ENCODE results near the gene ATP8A2. TPM values are rescaled to one million over a fixed set of nuclear protein-coding genes. Genes with fewer than 3 reads are reported as not detected.
"Not testable (repeated sequence)": the region's sequence is repeated elsewhere in the genome, so short reads cannot be mapped to it uniquely, and the experiment has no call there.

ATP8A2 gene
- total RNA-seq, 1 donor, result 0.72 TPM

- no peak overlapping the region for H3K4me2 ChIP-seq (ENCODE audit: insufficient read depth, low read length)
- H3K79me2 ChIP-seq (ENCODE audit: insufficient read depth, low read length), result no peaks in the 10 kb centered on the region
- no peak overlapping the region for H3K4me3 ChIP-seq (ENCODE audit: insufficient read depth, low read length)
- TF ChIP-seq CTCF (IDR thresholded peaks at IDR 0.05; ENCODE audit: extremely low read depth, low read depth, low read length), result no peak
- no peaks in the 10 kb centered on the region for H3K27me3 ChIP-seq (ENCODE audit: insufficient read depth, low read length)
- H4K20me1 ChIP-seq (ENCODE audit: insufficient read depth, low read length), result no peaks in the 10 kb centered on the region
- no peak for DNase-seq (ENCODE audit: insufficient read length, low spot score, missing footprints)
- H3K9me3 ChIP-seq (ENCODE audit: low read depth, low read length), result peaks cover 3% of the 10 kb centered on the region
- no peak overlapping the region for H2AFZ ChIP-seq (ENCODE audit: low read length)
- no peaks in the 10 kb centered on the region for H3K36me3 ChIP-seq (ENCODE audit: insufficient read depth, low read length)
- H3K4me1 ChIP-seq (ENCODE audit: insufficient read depth, low read length), result no peaks in the 10 kb centered on the region
- no peak overlapping the region for H3K27ac ChIP-seq (ENCODE audit: low read depth, low read length)
Measured at GRCh38 chr13:25811506-25811905, 439.7 kb downstream of the ATP8A2 start.

GRCh38 chr13:25816239-25816638 lies 444.5 kb downstream of the ATP8A2 start:
- Histone ChIP-seq H4K20me1 (ENCODE audit: insufficient read depth, low read length) (no peaks in the 10 kb centered on the region), H3K4me3 (ENCODE audit: insufficient read depth, low read length) (no peak overlapping the region), H2AFZ (ENCODE audit: low read length) (no peak overlapping the region), H3K27me3 (ENCODE audit: insufficient read depth, low read length) (peaks cover 4% of the 10 kb centered on the region), H3K36me3 (ENCODE audit: insufficient read depth, low read length) (no peaks in the 10 kb centered on the region), H3K27ac (ENCODE audit: low read depth, low read length) (no peak overlapping the region), H3K4me2 (ENCODE audit: insufficient read depth, low read length) (no peak overlapping the region), H3K9me3 (ENCODE audit: low read depth, low read length) (no peaks in the 10 kb centered on the region), H3K4me1 (ENCODE audit: insufficient read depth, low read length) (no peaks in the 10 kb centered on the region), H3K79me2 (ENCODE audit: insufficient read depth, low read length) (no peaks in the 10 kb centered on the region)
- DNase-seq (ENCODE audit: insufficient read length, low spot score, missing footprints), result no peak
- TF ChIP-seq CTCF (IDR thresholded peaks at IDR 0.05; ENCODE audit: extremely low read depth, low read depth, low read length), result no peak

- H3K9me3 ChIP-seq (ENCODE audit: low read depth, low read length), result no peaks in the 10 kb centered on the region
- peaks cover 4% of the 10 kb centered on the region for H3K27me3 ChIP-seq (ENCODE audit: insufficient read depth, low read length)
- no peaks in the 10 kb centered on the region for H3K4me1 ChIP-seq (ENCODE audit: insufficient read depth, low read length)
- H3K36me3 ChIP-seq (ENCODE audit: insufficient read depth, low read length), result no peaks in the 10 kb centered on the region
- no peaks in the 10 kb centered on the region for H3K79me2 ChIP-seq (ENCODE audit: insufficient read depth, low read length)
- no peak overlapping the region for H3K4me3 ChIP-seq (ENCODE audit: insufficient read depth, low read length)
- H4K20me1 ChIP-seq (ENCODE audit: insufficient read depth, low read length), result no peaks in the 10 kb centered on the region
- no peak overlapping the region for H2AFZ ChIP-seq (ENCODE audit: low read length)
- no peak for TF ChIP-seq CTCF (IDR thresholded peaks at IDR 0.05; ENCODE audit: extremely low read depth, low read depth, low read length)
- H3K27ac ChIP-seq (ENCODE audit: low read depth, low read length), result no peak overlapping the region
- no peak for DNase-seq (ENCODE audit: insufficient read length, low spot score, missing footprints)
- no peak overlapping the region for H3K4me2 ChIP-seq (ENCODE audit: insufficient read depth, low read length)
Measured at GRCh38 chr13:25819856-25820530, 448.2 kb downstream of the ATP8A2 start.

- Histone ChIP-seq H3K36me3 (ENCODE audit: insufficient read depth, low read length) (no peaks in the 10 kb centered on the region), H3K27ac (ENCODE audit: low read depth, low read length) (no peak overlapping the region), H3K9me3 (ENCODE audit: low read depth, low read length) (no peaks in the 10 kb centered on the region), H2AFZ (ENCODE audit: low read length) (no peak overlapping the region), H3K4me1 (ENCODE audit: insufficient read depth, low read length) (no peaks in the 10 kb centered on the region), H3K4me2 (ENCODE audit: insufficient read depth, low read length) (no peak overlapping the region), H4K20me1 (ENCODE audit: insufficient read depth, low read length) (no peaks in the 10 kb centered on the region), H3K79me2 (ENCODE audit: insufficient read depth, low read length) (no peaks in the 10 kb centered on the region), H3K4me3 (ENCODE audit: insufficient read depth, low read length) (no peak overlapping the region), H3K27me3 (ENCODE audit: insufficient read depth, low read length) (peaks cover 2% of the 10 kb centered on the region)
- DNase-seq (ENCODE audit: insufficient read length, low spot score, missing footprints), result no peak
- no peak for TF ChIP-seq CTCF (IDR thresholded peaks at IDR 0.05; ENCODE audit: extremely low read depth, low read depth, low read length)
Measured at GRCh38 chr13:25821776-25822175, 450.0 kb downstream of the ATP8A2 start.

GRCh38 chr13:25827221-25827620 lies 455.4 kb downstream of the ATP8A2 start:
- H3K27ac ChIP-seq (ENCODE audit: low read depth, low read length); H3K4me3 ChIP-seq (ENCODE audit: insufficient read depth, low read length); DNase-seq (ENCODE audit: insufficient read length, low spot score, missing footprints); H3K4me1 ChIP-seq (ENCODE audit: insufficient read depth, low read length); H3K36me3 ChIP-seq (ENCODE audit: insufficient read depth, low read length); H2AFZ ChIP-seq (ENCODE audit: low read length); H3K27me3 ChIP-seq (ENCODE audit: insufficient read depth, low read length); H3K79me2 ChIP-seq (ENCODE audit: insufficient read depth, low read length); H3K9me3 ChIP-seq (ENCODE audit: low read depth, low read length); H4K20me1 ChIP-seq (ENCODE audit: insufficient read depth, low read length); H3K4me2 ChIP-seq (ENCODE audit: insufficient read depth, low read length): not testable (repeated sequence)

Measured in osteoblast (primary cell).